ENCODE results near the gene PDGFA. TPM values are rescaled to one million over a fixed set of nuclear protein-coding genes. Genes with fewer than 3 reads are reported as not detected.

PDGFA gene
- total and polyA plus RNA-seq, 2 experiments from 2014 or later: 6.5 to 25.6 TPM

GRCh38 chr7:500521-501420 lies 18.9 kb downstream of the PDGFA start:
- no peaks in the 10 kb centered on the region for H3K27me3 ChIP-seq
- no peaks in the 10 kb centered on the region for H3K9me3 ChIP-seq (ENCODE audit: low read depth)
- H3K4me1 ChIP-seq (ENCODE audit: low read depth): no peaks in the 10 kb centered on the region
- H3K27ac ChIP-seq: no peak overlapping the region
- peaks cover 6% of the 10 kb centered on the region for H3K36me3 ChIP-seq
- no peak for TF ChIP-seq CTCF (IDR thresholded peaks at IDR 0.05; ENCODE audit: low read depth, low read length)
- no peak for DNase-seq (ENCODE audit: low read depth in 1 of 2, low spot score in 1 of 2)
- H3K4me3 ChIP-seq: no peak overlapping the region

DNA sequence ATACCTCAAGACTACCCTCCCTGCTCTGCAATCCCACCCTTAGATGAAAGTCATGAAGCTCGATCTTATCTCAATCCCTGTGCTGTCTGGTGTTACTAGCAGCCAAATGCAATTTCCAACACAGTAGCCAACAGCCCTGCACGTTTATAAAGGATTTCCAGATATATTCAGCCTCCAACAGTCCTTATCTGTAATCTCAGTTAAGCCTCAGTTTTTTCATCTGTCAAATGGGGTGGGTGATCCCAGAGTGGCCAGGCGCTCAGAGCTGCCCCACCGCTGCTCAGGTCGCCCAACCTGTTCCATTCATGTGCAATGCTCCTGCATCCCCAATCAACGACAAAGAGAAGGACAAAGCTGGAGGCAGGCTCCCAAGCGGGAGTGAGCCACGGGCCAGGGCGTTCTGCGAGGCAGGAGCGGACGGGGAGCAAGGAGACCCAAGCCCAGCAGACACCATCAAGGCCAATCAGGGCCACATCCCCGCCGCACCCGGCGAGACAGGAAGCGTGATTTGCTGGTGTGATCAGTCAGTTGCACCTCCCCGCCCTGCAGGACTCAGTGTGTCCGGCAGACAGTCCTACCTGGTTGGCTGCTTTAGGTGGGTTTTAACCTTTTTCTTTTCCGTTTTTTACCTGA lies 19.7 kb downstream of the PDGFA start:
- peaks cover 6% of the 10 kb centered on the region for H3K36me3 ChIP-seq
- H3K4me1 ChIP-seq (ENCODE audit: low read depth): no peaks in the 10 kb centered on the region
- H3K27me3 ChIP-seq: no peaks in the 10 kb centered on the region
- no peak for TF ChIP-seq CTCF (IDR thresholded peaks at IDR 0.05; ENCODE audit: low read depth, low read length)
- no peak overlapping the region for H3K4me3 ChIP-seq
- DNase-seq (ENCODE audit: low read depth in 1 of 2, low spot score in 1 of 2): no peak
- no peak overlapping the region for H3K27ac ChIP-seq
- H3K9me3 ChIP-seq (ENCODE audit: low read depth): no peaks in the 10 kb centered on the region

DNA sequence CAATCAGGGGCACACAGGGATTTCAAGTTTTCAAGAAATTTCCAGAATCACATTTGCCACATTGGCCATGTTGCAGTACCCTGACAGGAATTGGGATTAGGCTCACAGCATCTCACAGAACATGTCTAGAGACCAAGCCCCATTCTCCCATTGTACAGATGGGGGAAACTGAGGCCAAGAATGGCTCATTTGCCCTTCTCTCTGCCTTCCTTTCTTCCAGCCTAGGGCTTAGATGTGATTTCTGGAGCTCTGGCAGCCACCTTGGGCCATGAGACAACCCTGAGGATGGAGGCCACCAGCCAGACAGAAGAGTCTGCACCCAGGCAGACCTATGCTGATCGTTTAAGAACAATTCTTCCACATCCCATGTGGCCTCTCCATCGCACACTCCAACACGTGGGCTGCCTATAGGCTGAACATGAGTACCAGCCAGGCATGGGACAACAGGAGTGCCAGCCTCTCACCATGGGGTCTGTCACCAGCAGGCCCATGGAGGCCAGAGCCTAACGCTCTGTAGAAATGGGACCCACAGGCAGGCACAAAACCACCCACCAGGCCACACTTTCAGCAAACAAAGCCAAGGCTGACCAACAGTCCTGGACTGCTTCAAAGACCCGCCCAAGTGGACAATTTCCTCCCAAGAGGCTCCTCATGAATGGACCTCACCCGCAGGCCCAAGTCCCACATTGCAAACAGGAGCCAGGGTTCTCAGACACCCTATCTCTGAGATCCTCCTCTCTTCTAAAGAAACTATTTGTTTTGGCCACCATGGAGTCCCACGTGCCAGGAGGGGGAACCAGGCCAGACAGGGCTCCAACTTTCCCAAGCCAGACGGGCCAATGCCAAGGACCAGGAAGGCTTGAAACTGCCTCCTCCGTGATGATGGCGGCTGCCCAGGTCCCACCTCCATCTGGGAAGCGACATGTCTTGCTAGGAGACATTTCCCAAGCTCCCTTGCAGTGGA lies 20.7 kb downstream of the PDGFA start:
- no peak overlapping the region for H3K4me3 ChIP-seq
- no peaks in the 10 kb centered on the region for H3K9me3 ChIP-seq (ENCODE audit: low read depth)
- H3K4me1 ChIP-seq (ENCODE audit: low read depth): no peaks in the 10 kb centered on the region
- no peak for DNase-seq (ENCODE audit: low read depth in 1 of 2, low spot score in 1 of 2)
- no peak overlapping the region for H3K27ac ChIP-seq
- TF ChIP-seq CTCF (IDR thresholded peaks at IDR 0.05; ENCODE audit: low read depth, low read length): no peak
- no peaks in the 10 kb centered on the region for H3K27me3 ChIP-seq
- peaks cover 6% of the 10 kb centered on the region for H3K36me3 ChIP-seq

GRCh38 chr7:497946-498655 lies 21.5 kb downstream of the PDGFA start:
- Histone ChIP-seq H3K27me3 (no peaks in the 10 kb centered on the region), H3K4me3 (no peak overlapping the region), H3K27ac (no peak overlapping the region), H3K4me1 (ENCODE audit: low read depth) (no peaks in the 10 kb centered on the region), H3K36me3 (peaks cover 6% of the 10 kb centered on the region), H3K9me3 (ENCODE audit: low read depth) (no peaks in the 10 kb centered on the region)
- no peak for DNase-seq (ENCODE audit: low read depth in 1 of 2, low spot score in 1 of 2)
- TF ChIP-seq CTCF (IDR thresholded peaks at IDR 0.05; ENCODE audit: low read depth, low read length): no peak

GRCh38 chr7:497346-497745 lies 22.3 kb downstream of the PDGFA start:
- Histone ChIP-seq H3K4me1 (ENCODE audit: low read depth) (no peaks in the 10 kb centered on the region), H3K36me3 (peaks cover 6% of the 10 kb centered on the region), H3K9me3 (ENCODE audit: low read depth) (no peaks in the 10 kb centered on the region), H3K27ac (no peak overlapping the region), H3K27me3 (no peaks in the 10 kb centered on the region), H3K4me3 (no peak overlapping the region)
- no peak for TF ChIP-seq CTCF (IDR thresholded peaks at IDR 0.05; ENCODE audit: low read depth, low read length)
- DNase-seq (ENCODE audit: low read depth in 1 of 2, low spot score in 1 of 2): no peak
